IMR-90 (cell line): Measurements from ENCODE around the gene TMC7.

Experiments used
- RAD21 ChIP-seq: IDR thresholded peaks from 2 replicates; pipeline ENCODE4 v1.6.1; 2012; ENCODE audit warnings: low read length, improper control_type of control experiment
- SMC3 ChIP-seq: fragments of 150-350 bp; IDR thresholded peaks from 2 replicates; pipeline ENCODE4 v1.6.1; 2016; ENCODE audit warnings: low read depth, mild to moderate bottlenecking, antibody characterized with exemption, low read length, moderate library complexity
- TF ChIP-seq, protein P1 (sequence below): conservative IDR thresholded peaks from 2 replicates; pipeline ENCODE4 v1.5.1; 2012; ENCODE audit warnings: mild to moderate bottlenecking, low read depth, low read length, improper control_type of control experiment

DNA sequence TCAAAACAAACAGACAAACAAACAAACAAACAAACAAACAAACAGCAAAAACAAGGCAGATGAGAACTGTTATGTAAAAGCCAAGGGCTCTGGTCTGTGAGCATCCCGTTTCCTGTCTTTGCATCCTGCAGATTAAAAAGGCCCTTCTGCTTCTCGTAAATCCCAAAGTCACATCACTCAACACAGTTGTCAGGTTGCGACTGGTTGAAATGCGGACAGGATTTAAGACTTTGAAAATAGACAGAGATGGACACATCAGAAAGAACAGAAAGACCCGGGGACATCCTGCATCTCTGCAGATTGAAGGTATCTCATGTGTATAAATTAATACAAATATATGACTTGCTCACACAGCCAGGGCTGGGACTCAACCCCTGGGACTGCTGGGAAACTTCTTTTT, 18.2 kb upstream of the TMC7 start:
- TF ChIP-seq, protein P1, sequence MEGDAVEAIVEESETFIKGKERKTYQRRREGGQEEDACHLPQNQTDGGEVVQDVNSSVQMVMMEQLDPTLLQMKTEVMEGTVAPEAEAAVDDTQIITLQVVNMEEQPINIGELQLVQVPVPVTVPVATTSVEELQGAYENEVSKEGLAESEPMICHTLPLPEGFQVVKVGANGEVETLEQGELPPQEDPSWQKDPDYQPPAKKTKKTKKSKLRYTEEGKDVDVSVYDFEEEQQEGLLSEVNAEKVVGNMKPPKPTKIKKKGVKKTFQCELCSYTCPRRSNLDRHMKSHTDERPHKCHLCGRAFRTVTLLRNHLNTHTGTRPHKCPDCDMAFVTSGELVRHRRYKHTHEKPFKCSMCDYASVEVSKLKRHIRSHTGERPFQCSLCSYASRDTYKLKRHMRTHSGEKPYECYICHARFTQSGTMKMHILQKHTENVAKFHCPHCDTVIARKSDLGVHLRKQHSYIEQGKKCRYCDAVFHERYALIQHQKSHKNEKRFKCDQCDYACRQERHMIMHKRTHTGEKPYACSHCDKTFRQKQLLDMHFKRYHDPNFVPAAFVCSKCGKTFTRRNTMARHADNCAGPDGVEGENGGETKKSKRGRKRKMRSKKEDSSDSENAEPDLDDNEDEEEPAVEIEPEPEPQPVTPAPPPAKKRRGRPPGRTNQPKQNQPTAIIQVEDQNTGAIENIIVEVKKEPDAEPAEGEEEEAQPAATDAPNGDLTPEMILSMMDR: no peak
- TF ChIP-seq SMC3: no peak
- no peak for TF ChIP-seq RAD21
